GM04504 (cell line): ENCODE measurements around the gene GNMT.
"Not testable (repeated sequence)": the region's sequence is repeated elsewhere in the genome, so short reads cannot be mapped to it uniquely, and the experiment has no call there.

Experiments used
- DNase-seq: peaks from one replicate; pipeline ENCODE4 v3.0.0-alpha.2; 2012; ENCODE audit warnings: low read depth

The GNMT gene

GRCh38 chr6:42978487-42978838, 17.9 kb downstream of the GNMT start:
- DNase-seq, result no peak

GRCh38 chr6:42978839-42979522, 18.4 kb downstream of the GNMT start, which contains the start of gene PEX6:
PEX6 (minus strand) TSS chr6:42979181; CDS start chr6:42979150, 31 bp downstream.
- peak; percentile 58 for DNase-seq

GRCh38 chr6:42979523-42980177, 19.1 kb downstream of the GNMT start:
- no peak for DNase-seq

GRCh38 chr6:42981836-42982235, 21.3 kb downstream of the GNMT start:
- no peak for DNase-seq

- DNase-seq, result peak; percentile 98
These were observed 23.7 kb downstream of the GNMT start, which contains the start of gene PPP2R5D for GRCh38 chr6:42984001-42984923. PPP2R5D (plus strand) TSS chr6:42984570; CDS start chr6:42984678, 108 bp downstream.

GRCh38 chr6:42984924-42985475, 24.4 kb downstream of the GNMT start:
- DNase-seq, result no peak

- DNase-seq, result no peak
These were observed 27.2 kb downstream of the GNMT start for GRCh38 chr6:42987533-42988451.

- DNase-seq, result no peak
These were observed 28.0 kb downstream of the GNMT start for GRCh38 chr6:42988486-42989020.

- DNase-seq, result no peak
These were observed 29.4 kb downstream of the GNMT start for GRCh38 chr6:42989923-42990322.

GRCh38 chr6:42993445-42993844, 32.9 kb downstream of the GNMT start:
- DNase-seq, result no peak

GRCh38 chr6:42996513-42996912, 36.0 kb downstream of the GNMT start:
- DNase-seq, result no peak

- DNase-seq, result not testable (repeated sequence)
These were observed 37.7 kb downstream of the GNMT start for GRCh38 chr6:42998205-42998604.

- no peak for DNase-seq
These were observed 41.3 kb downstream of the GNMT start for GRCh38 chr6:43001843-43002242.

- DNase-seq, result no peak
These were observed 45.3 kb downstream of the GNMT start for GRCh38 chr6:43005844-43006243.

- DNase-seq, result no peak
These were observed 45.7 kb downstream of the GNMT start for GRCh38 chr6:43006251-43006650.

- DNase-seq, result no peak
These were observed 46.6 kb downstream of the GNMT start for GRCh38 chr6:43007126-43007525.

- DNase-seq, result no peak
These were observed 48.6 kb downstream of the GNMT start for GRCh38 chr6:43009124-43009523.

- no peak for DNase-seq
These were observed 50.7 kb downstream of the GNMT start for GRCh38 chr6:43011207-43011606.

- no peak for DNase-seq
These were observed 51.8 kb downstream of the GNMT start for GRCh38 chr6:43012364-43012763.

- DNase-seq, result no peak
These were observed 52.7 kb downstream of the GNMT start for GRCh38 chr6:43013097-43013842.
